Mucosa of descending colon (tissue), 3 donors: ENCODE measurements around the gene HIVEP1. TPM values are rescaled to one million over a fixed set of nuclear protein-coding genes. Genes with fewer than 3 reads are reported as not detected.

Experiments
- ATAC-seq: fragments of 200-7000 bp; cut with Tn5 transposase; one replicate; pipeline ENCODE4 v1.9.1; 2020; ENCODE audit warnings: mild to moderate bottlenecking, moderate library complexity
- DNase-seq, 3 donors: peaks; one replicate each; pipeline ENCODE4 v3.0.0-alpha.2; 2020
- H3K36me3 ChIP-seq: fragments of 200-600 bp; one replicate; pipeline ENCODE4 v1.8.0; 2021; ENCODE audit warnings: low read depth, mild to moderate bottlenecking
- H3K4me1 ChIP-seq: fragments of 200-600 bp; one replicate; pipeline ENCODE4 v1.8.0; 2021; ENCODE audit warnings: low read depth, mild to moderate bottlenecking
- H3K4me3 ChIP-seq: fragments of 200-600 bp; one replicate; pipeline ENCODE4 v1.8.0; 2021; ENCODE audit warnings: mild to moderate bottlenecking
- H3K9me3 ChIP-seq: fragments of 200-600 bp; one replicate; pipeline ENCODE4 v1.8.0; 2021; ENCODE audit warnings: mild to moderate bottlenecking
- intact Hi-C, 2 donors: fragments of 100-400 bp; cut with DNase I in 1 of 2; cut with micrococcal nuclease in 1 of 2; formaldehyde crosslinking; loops; one replicate each; pipeline versions ENCODE4 v1.11.0 to v1.11.1; 2022; cut with DNase I, micrococcal nuclease
- total RNA-seq, 3 donors: library from RNA; stranded (reverse); fragmentation: NEBNext Ultra II Directional in 2 of 3; extraction: Animal tissue kit (Norgen Biotek cat#: 25700) in 2 of 3; gene quantifications; one replicate each; pipeline versions ENCODE4 v1.2.1 to v1.2.4, GENCODE V29; 2021 to 2023
- TF ChIP-seq, protein P1 (sequence below): fragments of 200-600 bp; IDR thresholded peaks from one replicate; pipeline ENCODE4 v1.8.0; 2022; ENCODE audit warnings: antibody characterized with exemption, mild to moderate bottlenecking
- donor health status: DM: no; HTN: no; CAD: no; lungs with moderate emphysema.
- donor health status: DM: no; HTN: no; CAD: no.
- donor health status: DM: no; HTN: yes; CAD: no.

The HIVEP1 gene
- total RNA-seq, 3 donors from 2014 or later = 27.6 to 37.3 (median 35.8) TPM

DNA sequence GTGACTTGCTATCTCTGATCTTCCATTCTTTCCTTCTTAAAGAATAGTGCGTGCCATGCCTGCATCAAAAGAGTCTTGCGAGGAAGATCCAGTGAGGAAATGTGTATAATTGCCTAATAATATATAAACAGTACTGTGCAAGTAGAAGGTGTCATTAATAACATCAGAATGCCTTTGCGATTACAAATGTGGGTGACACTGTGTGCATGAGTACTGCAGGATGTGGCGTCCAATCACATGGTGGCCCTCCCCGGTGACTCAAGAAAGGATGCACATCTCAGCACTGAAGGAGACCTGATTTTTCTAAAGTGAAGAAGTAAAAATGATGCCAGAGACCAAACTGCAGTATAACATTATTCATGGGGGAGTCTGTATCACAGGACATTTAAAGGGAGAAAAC, 170.6 kb downstream of the HIVEP1 start:
- TF ChIP-seq, protein P1, sequence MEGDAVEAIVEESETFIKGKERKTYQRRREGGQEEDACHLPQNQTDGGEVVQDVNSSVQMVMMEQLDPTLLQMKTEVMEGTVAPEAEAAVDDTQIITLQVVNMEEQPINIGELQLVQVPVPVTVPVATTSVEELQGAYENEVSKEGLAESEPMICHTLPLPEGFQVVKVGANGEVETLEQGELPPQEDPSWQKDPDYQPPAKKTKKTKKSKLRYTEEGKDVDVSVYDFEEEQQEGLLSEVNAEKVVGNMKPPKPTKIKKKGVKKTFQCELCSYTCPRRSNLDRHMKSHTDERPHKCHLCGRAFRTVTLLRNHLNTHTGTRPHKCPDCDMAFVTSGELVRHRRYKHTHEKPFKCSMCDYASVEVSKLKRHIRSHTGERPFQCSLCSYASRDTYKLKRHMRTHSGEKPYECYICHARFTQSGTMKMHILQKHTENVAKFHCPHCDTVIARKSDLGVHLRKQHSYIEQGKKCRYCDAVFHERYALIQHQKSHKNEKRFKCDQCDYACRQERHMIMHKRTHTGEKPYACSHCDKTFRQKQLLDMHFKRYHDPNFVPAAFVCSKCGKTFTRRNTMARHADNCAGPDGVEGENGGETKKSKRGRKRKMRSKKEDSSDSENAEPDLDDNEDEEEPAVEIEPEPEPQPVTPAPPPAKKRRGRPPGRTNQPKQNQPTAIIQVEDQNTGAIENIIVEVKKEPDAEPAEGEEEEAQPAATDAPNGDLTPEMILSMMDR = no peak
- Histone ChIP-seq H3K4me1 (no peaks in the 10 kb centered on the region), H3K4me3 (no peak overlapping the region), H3K36me3 (no peaks in the 10 kb centered on the region), H3K9me3 (no peaks in the 10 kb centered on the region)
- intact Hi-C loops = no loop called here
- no peak for ATAC-seq
- DNase-seq = no peak

DNA sequence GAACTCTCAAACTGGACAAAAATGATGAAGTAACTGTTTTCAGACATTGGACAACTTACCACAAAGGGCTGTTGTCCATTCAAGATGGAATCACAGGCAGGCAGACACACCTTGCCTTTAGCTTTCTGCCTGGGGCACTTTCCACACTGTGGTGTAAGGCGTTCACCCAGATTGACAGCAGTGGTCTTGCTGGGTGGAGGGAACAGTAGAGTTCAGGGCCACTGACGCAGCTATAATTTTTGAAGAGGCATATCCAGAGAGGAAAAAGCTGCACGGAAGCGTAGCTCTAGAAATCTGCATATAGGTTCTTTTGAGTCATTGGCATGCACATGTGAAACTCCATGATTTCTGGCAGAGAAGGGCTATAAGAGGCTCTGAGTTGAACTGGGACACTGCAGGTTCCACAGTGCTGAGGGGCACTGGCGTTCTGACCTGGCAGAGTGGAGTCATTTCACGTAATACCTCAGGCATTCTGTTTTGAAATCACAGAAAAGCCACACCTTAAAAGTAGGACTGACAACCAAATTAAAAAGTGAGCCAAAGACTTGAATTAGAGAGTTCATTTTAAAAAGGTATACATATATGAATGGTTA, 173.1 kb downstream of the HIVEP1 start:
- ATAC-seq = no peak
- DNase-seq = no peak

DNA sequence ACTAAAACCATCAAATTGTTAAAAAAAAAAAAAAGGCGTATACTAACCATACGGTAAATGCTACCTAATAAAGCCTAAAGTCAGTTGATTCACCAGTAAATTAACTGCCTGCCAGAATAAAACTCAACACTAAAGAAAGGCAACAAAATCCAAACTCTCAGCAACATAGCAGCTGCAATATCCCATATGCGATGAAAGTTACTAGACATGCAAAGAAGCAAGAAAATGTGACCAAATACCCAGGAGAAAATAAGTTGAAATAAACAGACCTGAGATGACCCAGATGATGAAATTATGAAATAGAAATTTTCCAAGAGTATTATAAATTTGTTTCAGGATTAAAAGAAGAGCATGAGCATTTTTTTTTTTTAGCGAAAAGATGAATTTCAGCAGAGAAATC, 174.4 kb downstream of the HIVEP1 start:
- H3K9me3 ChIP-seq = no peaks in the 10 kb centered on the region
- TF ChIP-seq, protein P1 = no peak
- intact Hi-C loops = no loop called here
- no peak for DNase-seq
- no peaks in the 10 kb centered on the region for H3K36me3 ChIP-seq
- H3K4me3 ChIP-seq = no peak overlapping the region
- ATAC-seq = no peak
- no peaks in the 10 kb centered on the region for H3K4me1 ChIP-seq

More for the DNA sequence above, 173.1 kb downstream of the HIVEP1 start:
- intact Hi-C loops = no loop called here
- H3K36me3 ChIP-seq = no peaks in the 10 kb centered on the region
- TF ChIP-seq, protein P1 = no peak
- no peaks in the 10 kb centered on the region for H3K4me1 ChIP-seq
- no peaks in the 10 kb centered on the region for H3K9me3 ChIP-seq
- H3K4me3 ChIP-seq = no peak overlapping the region

DNA sequence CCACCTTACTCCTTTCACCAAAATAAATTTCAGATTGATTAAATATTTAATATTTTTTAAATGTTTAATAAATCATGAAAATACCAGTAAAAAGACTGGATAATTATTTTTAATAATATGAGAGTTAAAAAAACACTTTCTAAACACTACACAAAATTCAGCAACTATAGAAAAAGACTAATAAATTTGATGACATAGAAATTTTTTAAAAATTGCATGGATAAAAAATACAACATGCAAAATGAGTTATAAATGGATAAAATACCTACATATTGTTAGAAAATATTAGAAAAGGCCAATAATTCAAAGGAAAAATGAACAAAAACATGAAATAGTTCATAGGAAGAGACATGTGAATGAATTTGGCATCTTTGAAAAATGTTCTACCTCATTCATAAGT, 177.0 kb downstream of the HIVEP1 start:
- DNase-seq (no peak), ATAC-seq (no peak)
- Histone ChIP-seq H3K9me3 (no peaks in the 10 kb centered on the region), H3K4me3 (no peak overlapping the region), H3K36me3 (no peaks in the 10 kb centered on the region), H3K4me1 (no peaks in the 10 kb centered on the region)
- TF ChIP-seq, protein P1 = no peak
- intact Hi-C loops = no loop called here

DNA sequence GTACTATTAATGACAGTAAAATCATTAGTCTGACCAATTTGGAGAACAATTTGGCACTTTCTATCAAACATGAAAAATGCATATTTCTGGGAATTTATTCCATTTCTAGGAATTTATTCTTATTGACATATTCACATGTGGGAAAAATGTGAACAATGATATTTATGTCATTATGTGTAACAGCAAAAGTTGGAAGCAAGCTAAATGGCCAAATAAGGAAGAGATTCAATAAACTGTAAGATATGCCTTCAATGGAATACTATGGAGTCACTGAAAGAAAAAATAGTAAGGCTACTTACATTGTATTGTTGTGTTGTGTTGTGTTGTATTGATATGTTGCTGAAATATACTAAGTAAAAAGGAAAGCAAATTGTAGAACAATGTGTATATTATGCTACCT, 177.5 kb downstream of the HIVEP1 start:
- ATAC-seq (no peak), DNase-seq (no peak)
- TF ChIP-seq, protein P1 = no peak
- H3K4me1 ChIP-seq = no peaks in the 10 kb centered on the region
- intact Hi-C loops = no loop called here
- H3K9me3 ChIP-seq = no peaks in the 10 kb centered on the region
- H3K4me3 ChIP-seq = no peak overlapping the region
- no peaks in the 10 kb centered on the region for H3K36me3 ChIP-seq

DNA sequence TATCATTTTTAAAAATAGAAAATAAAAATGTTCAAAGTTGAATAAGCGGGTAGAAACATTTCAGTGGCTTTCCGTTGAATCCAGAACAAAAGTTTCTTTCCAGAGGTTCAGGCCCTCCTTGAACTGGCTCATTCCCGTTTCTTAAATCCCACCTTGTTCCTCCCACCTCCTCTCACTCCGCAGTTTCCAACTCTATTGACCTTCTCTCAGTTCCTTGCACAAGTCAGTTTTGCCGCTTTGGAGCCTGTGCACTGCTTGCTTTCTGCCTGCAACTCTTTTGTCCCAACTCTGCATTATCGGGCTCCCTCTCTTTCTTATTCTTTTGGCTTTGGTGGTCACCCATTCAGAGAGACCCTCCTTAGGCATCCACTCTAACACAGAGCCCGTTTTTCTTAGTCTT, 178.1 kb downstream of the HIVEP1 start:
- Histone ChIP-seq H3K9me3 (no peaks in the 10 kb centered on the region), H3K4me1 (no peaks in the 10 kb centered on the region), H3K4me3 (no peak overlapping the region), H3K36me3 (no peaks in the 10 kb centered on the region)
- TF ChIP-seq, protein P1 = no peak
- DNase-seq = no peak
- intact Hi-C loops = no loop called here
- ATAC-seq = no peak
